ENCODE results near the gene RAP2C.
"Not testable (repeated sequence)": the region's sequence is repeated elsewhere in the genome, so short reads cannot be mapped to it uniquely, and the experiment has no call there.

The RAP2C gene

GRCh38 chrX:132193872-132194574 lies 25.2 kb downstream of the RAP2C start:
- no peak for DNase-seq

- no peak for DNase-seq
Measured at GRCh38 chrX:132191938-132192337, 27.3 kb downstream of the RAP2C start.

- DNase-seq, result no peak
Measured at GRCh38 chrX:132188175-132188574, 31.1 kb downstream of the RAP2C start.

- DNase-seq, result no peak
Measured at GRCh38 chrX:132187451-132187850, 31.8 kb downstream of the RAP2C start.

GRCh38 chrX:132184871-132185270 lies 34.4 kb downstream of the RAP2C start:
- no peak for DNase-seq

GRCh38 chrX:132181364-132181763 lies 37.9 kb downstream of the RAP2C start:
- DNase-seq, result no peak

- DNase-seq, result no peak
Measured at GRCh38 chrX:132180929-132181328, 38.3 kb downstream of the RAP2C start.

- DNase-seq, result no peak
Measured at GRCh38 chrX:132173647-132174046, 45.6 kb downstream of the RAP2C start.

- DNase-seq, result no peak
Measured at GRCh38 chrX:132171881-132172280, 47.4 kb downstream of the RAP2C start.

GRCh38 chrX:132171478-132171877 lies 47.8 kb downstream of the RAP2C start:
- no peak for DNase-seq

GRCh38 chrX:132169554-132169953 lies 49.7 kb downstream of the RAP2C start:
- DNase-seq, result peak; percentile 29

- DNase-seq, result no peak
Measured at GRCh38 chrX:132165651-132166050, 53.6 kb downstream of the RAP2C start.

- DNase-seq, result no peak
Measured at GRCh38 chrX:132165005-132165404, 54.2 kb downstream of the RAP2C start.

GRCh38 chrX:132163094-132163493 lies 56.2 kb downstream of the RAP2C start:
- not testable (repeated sequence) for DNase-seq

GRCh38 chrX:132153166-132153565 lies 66.1 kb downstream of the RAP2C start:
- no peak for DNase-seq
